ENCODE data around the gene SLC47A1.
"Not testable (repeated sequence)": the region's sequence is repeated elsewhere in the genome, so short reads cannot be mapped to it uniquely, and the experiment has no call there.

The SLC47A1 gene

DNA sequence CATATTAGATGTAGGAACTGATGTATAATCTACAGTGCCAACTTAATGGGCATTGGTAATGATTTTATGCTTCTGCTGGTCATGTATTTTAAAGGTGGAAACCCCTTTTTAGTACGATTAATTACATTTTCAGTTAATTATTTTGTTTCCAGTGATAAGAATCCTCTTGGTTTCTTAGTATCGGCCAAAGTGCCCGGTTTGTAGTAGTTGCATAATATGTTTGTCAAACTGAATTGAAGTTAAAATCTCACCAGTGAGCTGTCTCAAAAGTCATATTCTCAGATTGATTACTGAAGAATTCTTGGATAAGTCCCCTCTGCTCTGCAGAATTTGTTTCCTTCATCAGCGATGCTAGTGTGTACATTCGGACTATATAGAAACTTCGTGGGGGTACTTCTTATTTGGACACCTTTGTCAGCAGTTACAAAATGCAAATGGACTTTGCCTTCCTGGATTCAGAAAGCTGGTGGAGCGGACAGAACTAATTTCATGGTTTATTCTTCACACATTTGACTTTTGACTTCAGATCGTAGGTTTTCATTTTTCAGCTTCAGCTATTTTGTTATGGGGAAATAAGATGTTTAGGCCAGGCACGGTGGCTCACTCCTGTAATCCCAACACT lies 28.2 kb downstream of the SLC47A1 start:
- DNase-seq = no peak

DNA sequence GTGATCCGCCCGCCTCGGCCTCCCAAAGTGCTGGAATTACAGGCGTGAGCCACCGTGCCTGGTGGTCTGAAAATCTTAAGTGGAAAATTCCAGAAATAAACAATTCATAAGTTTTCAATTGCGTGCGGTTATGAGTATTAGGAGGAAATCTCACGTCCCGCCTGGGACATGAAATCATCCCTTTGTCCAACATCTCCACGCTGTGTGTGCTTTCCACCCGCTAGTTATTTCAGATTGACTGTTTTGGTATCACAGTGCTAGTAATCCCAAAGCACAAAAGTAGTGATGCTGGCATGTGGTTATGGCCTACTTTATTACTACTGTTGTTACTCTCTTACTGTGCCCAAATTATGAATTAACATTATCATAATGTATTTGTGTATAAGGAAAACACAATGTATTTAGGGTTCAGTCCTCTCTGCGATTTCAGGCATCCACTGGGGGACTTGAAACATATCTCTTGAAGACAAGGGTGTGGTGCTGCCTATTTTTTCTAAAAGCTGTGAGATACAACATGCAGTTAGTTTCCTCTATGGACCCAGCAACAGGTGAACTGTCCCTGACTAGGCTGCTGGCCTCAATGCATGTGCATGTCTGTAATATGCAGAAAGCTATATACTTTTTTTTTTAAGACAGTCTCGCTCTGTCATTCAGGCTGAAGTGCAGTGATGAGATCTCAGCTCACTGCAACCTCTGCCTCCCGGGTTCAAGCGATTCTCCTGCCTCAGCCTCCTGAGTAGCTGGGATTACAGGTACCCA lies 32.3 kb downstream of the SLC47A1 start:
- no peak for DNase-seq

DNA sequence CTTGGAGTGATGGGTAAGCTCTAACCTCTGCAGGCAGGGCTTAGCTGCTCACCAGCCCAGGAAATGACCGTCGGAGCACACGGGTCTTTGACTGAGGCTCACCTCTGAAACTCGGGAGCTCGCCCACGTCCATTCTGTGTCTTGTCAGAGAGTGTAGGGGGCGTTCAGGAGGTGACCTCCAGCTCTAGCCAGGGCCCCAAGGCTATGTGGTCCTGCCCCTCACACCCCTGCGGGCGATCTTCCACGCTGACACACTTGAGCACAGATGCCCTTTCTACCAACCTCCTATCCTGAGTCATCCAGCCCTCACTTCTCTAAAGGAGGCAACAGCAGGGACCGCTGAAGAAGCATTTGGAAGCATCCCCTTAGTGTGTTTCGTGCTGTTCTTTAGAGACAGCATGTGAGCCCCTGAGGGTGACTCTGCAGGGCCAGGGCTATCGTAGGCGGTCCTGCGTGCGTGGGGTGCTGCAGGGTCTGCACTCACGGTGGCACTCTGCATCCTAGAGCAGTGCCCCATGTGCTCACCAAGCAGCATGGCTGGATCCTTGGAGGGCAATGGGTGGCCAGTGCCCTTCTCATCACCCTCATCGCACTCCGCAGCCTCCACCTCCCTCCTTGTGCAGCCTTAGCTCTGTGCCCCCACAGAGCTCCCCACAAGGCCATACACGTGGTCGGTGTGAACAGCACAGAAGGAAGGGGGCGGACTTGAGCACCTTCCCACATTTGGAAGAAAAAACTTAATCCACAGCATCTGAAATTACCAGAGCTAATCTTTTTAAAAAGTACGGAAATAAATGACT lies 33.8 kb downstream of the SLC47A1 start:
- no peak for DNase-seq

DNA sequence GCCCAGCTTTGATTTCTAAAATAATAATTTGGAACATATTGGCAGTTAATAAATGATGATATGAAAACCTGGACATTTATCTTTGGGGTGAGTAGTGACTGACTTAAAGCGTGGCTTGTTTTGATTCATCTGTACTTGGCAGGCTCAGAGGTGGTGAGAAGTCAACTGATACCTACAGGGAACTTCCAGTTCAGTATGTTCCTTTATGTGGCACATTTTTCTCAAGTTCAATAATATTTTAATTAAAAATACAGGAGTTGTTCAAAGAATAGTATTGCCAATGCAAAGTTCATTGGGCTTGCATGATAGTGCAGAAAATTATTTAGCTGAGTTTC lies 34.3 kb downstream of the SLC47A1 start:
- DNase-seq = no peak

DNA sequence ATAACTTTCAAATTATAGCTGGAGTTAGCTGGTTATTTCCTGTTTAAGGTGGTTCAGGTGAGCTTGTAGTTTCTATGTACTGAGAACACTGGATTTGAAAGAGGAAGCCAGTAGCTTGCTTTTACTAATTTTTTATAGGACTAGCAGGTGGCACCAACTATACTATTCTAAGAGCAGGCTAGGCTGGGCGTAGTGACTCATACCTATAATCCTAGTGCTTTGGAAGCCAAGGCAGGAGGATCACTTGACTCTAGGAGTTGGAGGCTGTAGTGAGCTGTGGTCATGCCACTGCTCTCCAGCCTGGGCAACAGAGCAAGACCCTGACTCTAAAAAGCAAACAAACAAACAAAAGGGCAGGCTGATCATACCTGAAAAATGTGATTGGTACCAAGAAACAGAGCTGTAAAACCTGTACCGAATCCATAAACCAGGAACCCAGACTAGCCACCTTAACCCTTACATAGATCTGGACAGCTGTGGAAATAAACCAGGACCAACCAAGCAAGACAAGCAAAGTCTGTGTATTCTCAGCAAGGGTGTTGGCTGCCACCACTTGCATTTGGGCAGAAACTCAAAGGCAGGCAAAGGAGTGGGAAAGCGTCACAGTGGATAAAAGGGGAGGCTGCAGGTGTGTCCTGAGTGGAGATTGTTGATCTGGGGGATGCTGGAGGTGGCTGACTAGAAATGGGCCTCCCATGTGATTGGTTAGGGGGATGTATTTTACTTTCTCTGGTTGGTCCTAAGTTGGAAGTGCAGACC lies 36.3 kb downstream of the SLC47A1 start:
- DNase-seq = no peak

DNA sequence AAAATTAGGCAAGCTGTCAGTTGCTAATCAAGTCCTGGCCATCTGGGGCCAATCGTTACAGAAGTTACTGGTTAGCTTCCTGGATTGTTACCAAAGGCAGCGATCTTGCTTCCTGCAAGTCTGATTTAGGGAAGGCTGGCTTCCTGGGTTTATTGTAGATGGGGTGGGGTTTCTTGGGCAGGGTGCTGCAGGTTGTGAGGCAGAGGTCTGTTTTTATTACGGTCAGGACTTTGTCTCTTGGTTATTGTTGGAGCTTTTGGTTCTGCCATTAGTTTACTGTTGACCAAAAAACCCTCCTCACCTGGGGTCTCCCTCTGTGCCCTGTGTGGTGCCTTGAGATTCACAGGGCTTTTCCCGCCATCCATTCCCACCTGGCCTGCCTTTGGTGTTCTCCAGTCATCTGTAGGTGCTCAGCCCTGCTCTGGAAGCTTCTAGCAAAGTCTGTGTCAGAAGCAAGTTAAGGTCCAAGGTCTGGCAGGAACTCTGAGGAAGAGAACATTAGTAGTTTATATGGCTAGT lies 36.9 kb downstream of the SLC47A1 start:
- no peak for DNase-seq

DNA sequence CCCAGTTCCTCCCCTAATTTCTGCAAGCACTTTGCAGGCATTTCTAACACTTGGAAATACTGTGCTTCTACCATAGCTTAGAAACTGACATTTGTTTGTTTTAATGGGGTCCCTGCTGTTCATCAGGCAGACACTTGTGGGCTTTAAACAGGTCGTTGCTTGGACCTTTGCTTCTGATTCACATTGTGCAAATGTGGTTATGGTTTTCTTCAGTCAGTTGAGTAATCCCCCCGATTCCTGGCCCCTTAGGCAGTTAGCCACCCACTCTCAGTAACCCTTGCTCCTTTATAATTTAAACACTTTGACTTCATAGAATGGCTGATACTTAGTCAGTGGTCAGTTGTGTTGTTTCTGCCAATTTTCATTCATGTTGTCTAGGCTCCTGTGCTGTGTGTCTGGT lies 39.4 kb downstream of the SLC47A1 start:
- DNase-seq = no peak

DNA sequence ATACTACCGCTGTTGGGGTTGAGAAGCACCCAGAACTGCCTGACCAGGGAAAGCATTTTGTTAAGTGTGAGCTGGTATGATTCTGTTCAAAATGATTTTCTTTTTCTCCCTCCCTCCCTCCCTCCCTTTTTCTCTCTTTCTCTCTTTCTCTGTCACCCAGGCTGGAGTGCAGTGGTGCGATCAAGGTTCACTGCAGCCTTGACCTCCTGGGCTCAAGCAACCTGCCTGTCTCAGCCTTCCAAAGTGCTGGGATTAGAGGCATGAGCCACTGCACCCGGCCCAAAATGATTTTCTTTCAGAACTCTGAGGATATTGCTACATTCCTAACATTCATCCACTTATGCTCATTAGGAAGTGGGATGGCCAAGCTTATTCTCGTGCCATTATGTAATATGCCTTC lies 41.3 kb downstream of the SLC47A1 start:
- DNase-seq = no peak

DNA sequence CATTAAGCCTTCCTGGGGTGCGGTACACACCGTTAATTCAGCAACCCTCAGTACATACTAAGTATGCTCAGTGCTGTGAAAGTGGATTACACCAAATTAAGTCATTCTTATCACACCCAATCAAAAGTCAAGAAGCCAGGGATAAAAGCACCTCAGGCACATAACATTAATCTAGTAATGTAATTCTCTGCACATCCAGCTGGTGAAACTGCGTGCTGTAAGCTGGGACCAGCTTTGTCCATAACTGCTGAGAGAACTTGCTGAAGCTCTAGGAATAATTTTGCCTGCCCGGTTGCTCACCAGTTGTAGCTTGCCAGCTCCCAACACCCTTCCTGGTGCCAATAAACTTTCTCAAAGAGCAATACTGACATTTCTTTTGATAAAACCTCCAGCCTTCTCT lies 44.9 kb downstream of the SLC47A1 start:
- DNase-seq = no peak

DNA sequence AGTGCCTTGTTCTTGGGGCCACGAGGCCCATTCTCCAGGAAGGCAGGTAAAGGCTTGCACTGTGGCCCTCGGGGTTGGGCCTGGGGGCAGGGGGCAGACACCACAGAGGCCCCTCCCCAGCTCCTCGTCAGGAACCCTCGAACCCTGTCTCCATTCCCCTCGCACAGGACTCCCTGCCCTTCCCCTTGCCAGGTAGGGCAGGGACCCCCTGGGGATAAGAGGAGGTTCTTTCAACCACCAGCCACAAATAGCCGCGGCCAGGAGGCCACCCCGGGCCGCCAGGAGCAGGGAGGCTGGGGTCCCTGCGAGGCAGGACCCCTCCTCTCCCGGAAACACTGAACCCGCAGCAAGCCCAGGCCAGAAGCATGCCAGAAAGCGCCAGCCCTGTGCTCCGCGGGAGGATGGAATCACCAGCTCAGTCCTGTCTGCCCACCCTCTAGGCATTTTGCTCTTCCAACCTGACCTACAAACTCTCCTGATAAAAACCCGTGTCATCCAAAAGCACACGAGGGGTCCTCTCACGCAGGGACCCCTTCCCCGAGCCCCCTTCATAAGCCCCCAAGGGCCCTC lies 45.6 kb downstream of the SLC47A1 start:
- no peak for DNase-seq

DNA sequence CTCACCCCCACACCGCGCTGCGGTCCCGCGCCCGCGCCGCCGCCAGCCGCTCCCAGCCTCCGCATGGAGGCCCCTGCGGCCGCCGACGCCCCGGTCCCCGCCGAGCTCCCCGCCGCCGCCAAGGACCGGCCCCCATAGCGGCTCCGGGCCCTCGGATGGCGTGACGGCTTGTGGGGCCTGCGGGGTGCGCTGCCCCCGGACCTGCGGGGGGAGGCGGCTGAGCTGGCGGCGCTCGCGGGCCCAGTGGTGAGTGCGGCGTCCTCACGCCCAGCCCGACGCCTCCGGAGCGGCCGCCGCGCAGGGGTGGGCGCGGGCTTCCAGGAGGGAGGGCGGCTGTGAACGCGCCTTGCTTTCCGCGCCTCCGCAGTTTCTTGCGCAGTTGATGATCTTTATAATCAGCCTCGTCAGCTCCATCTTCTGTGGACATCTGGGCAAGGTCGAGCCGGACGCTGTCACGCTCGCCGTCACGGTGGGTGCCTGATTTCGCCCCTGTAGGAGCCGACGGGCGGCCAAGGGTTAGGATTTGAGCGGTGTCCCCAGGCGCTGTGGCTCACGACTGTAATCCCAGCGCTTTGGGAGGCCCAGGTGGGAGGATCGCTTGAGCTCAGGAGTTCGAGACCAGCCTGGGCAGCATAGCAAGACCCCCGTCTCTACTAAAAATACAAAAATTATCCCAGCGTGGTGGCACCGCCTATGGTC lies 46.4 kb downstream of the SLC47A1 start:
- DNase-seq = no peak

DNA sequence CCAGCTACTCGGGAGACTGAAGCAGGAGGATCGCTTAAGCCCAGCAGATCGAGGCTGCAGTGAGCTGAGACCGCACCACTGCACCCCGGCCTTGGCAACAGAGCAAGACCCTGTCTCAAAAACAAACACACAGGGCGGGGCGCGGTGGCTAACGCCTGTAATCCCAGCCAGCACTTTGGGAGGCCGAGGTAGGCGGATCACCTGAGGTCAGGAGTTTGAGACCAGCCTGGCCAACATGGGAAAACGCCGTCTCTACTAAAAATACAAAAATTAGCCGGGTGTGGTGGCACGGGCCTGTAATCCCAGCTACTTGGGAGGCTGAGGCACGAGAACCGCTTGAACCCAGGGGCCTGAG lies 46.9 kb downstream of the SLC47A1 start:
- DNase-seq = not testable (repeated sequence)

DNA sequence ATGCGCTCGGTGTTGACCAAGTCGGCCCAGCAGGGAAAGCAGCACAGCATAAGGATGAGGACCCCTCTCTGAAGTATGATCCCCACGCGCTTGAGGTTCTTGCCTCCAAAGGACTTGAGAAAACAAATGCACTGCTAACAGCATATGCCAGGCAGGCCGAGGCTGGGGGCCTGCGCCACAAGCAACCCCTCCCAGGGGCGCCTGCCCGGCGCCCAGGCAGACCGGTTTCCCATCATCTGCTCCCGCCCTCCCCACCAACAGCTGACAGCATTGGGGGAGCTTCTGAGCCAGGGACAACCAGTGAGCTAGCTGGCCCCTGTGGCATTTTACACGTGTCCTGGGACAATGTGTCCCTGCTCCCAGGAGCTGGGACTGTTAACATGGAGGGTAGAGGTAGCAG lies 48.5 kb downstream of the SLC47A1 start:
- not testable (repeated sequence) for DNase-seq

DNA sequence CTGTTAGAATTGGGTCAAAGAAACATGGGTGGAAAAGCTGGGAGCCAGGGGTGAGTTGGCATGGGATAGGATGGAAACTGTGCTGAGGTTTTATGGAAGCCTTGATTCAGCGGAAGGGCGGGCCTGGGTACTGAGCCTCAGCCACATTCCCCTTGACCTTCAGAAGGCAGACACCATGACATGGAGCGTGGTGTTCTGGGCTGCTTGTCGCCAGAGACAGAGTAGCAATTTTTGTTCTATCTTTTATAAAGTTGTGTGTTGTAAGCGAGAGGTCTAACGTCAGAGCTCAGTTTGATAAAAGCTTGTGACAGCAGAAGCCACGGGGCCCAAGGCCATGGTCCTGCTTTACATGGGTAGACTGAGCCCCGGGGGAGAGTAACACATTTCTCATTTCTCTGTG lies 50.2 kb downstream of the SLC47A1 start:
- DNase-seq = no peak

DNA sequence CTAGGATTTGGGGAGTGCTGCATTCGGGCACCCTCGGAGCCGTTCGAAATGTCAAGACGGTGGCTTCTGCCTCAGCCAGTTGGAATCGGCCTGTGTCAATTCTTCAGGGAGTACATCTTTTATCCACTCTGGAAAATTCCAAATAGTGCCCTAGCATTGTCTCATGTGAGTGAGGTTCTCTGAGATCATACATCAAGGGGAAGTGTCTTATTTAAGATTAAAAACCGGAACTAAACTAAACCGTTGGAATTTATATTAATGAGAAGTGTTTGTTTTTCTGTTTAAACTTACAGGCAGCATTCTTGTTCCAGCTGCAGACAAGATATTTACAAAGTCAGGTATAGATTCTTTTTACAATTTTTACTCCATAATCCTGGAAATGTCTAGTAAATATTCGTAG lies 56.8 kb downstream of the SLC47A1 start:
- DNase-seq = no peak

DNA sequence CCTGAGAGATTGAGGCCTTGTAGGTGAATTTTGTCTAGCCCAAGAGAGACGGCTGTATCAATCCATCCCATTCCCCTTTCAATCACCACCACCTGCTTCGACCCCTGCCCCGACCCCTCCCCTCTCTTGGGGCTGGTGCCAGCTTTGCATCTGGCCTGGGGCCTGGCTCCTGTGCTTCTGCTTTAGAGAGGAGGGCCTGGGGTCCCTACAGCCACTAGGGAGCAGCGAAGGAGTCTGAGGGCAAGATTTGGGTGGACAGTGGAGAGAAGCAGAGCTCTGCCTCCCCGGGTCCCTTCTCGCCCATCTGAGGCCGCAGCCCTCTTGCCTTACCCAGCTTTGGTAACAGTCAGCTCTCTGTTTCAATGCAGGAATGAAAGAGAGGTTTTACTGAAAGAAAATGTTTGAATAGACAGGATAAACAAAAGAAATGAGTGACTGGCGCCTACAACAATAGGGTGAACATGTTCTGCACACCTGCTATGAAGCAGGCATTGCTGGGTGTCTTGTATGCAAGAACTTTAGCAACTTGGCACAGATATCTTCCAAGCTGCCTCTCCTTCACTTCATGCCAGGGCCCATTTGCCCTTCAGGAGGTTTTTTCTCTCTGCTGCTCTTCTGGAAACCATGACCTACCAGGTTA lies 57.4 kb downstream of the SLC47A1 start:
- no peak for DNase-seq

DNA sequence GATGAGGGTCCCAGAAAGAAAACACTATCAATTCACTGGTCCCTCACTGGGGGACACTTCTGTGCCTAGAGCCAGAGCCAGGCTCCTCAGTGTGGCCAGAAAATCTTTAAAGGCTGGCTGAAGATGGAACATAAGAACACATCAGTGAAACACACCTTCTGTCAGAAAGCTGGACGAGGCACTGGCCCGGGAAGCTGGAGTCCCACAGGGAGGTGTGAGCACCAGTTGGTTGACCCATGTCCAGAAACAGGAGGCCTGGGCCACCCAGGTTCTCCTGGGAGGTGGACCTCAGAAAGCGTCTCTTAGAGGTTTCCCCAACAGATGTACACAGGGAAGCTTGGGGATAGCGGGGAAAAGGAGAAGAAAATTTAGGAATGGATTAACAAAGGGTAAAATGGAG lies 58.7 kb downstream of the SLC47A1 start:
- DNase-seq = no peak

DNA sequence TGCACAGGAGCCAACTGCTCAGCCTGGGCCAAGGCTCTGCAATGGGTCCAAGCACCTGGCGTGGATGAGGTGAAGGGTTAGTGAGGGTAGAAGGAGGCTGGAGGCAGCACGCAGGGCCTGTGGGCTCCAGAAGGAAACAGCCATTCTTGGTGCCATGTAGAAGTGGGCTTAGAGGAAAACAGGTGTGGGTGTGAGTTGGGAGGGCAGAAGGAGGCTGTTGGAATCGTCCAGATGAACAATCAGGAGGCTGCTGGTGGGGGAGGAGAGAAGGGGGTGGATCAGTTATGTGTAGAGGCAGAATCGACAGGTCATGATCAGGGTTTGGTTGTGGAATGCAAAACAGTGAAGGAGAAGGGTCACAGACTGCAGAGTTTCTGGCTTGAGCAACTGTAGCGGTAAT lies 63.2 kb downstream of the SLC47A1 start:
- no peak for DNase-seq

DNA sequence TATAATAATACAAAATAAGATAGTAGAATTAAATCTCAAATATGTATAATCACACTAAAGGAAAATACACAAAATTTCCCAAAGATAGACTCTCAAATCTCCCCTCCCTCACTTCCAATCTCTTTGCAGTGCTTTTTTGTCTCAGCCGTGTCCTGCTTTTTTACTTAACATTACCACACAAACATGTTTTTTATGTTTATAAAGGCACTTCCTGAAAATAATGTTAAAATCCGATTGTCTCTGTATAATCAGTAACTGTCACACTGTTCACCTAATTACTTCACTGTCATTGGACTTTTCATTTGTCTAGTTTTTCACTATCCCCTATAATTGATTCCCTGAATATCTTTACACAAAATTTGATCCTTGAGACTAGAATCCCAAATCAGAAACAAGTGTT lies 76.7 kb downstream of the SLC47A1 start:
- no peak for DNase-seq

DNA sequence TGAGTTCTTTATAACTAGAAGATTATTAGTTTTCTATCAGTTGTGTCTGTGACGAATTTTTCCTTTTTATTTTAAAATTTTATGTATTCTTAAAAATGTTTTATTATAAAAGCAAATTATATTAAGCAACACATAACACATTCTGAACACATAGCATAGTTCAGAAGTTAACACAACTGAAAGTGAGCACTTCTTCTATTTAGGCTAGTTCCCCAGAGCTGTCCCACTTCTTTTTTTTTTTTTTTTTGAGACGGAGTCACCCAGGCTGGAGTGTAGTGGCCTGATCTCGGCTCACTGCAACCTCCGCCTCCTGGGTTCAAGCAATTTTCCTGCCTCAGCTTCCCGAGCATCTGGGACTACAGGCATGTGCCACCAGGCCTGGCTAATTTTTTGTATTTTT lies 77.2 kb downstream of the SLC47A1 start:
- no peak for DNase-seq

DNA sequence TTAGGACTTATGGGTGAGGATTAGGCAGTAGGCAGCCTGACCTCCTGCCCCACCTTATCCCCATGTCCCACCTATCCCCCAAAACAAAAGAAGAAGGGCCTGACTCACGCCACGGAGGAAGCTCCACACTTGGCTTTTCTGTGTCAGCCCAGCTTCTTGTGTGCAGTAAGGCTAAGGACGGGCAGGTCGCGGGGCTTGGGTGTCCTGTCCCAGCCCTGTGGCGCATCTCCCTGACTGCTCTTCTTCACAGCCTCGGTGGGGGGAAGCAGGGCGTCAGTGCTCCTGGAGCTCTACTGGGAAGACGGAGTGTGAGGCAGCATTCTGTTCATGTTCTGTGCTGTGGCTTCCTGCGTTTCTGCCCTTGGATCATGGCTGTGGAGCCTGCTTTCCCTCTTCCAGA lies 80.3 kb downstream of the SLC47A1 start:
- no peak for DNase-seq

DNA sequence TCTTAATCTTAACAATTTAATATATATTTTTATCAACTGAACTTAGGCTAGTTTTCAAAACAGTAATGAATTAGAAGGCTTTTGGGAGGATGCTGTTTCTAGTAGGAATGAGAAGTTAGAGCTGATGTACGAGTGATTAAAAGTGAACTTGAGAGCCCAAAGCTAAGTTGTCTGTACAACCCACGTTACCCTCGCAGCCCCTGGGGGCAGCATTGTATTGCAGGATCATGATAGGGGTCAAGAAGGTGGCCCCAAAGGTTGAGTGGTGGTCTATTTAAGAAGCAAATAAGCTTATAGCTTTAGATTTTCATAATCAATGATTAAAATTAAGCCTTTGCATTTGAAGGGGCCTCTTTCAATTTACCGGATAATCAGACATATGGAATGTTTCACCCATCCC lies 81.2 kb downstream of the SLC47A1 start:
- no peak for DNase-seq

Data from activated CD4-positive, alpha-beta T cell treated with anti-CD3 and anti-CD28 coated beads, Interleukin-2, amount 50 U/mL, for 1 hour (primary cell).